Astrocyte of the cerebellum (primary cell): Measurements from ENCODE around the gene SETD1B.

ENCODE experiments used
- DNase-seq: peaks from one replicate; pipeline ENCODE4 v3.0.0-alpha.2; 2011; ENCODE audit warnings: low read depth
- H3K4me3 ChIP-seq: 2 replicates; pipeline ENCODE4 v1.5.1; 2011; ENCODE audit warnings: mild to moderate bottlenecking, low read depth, low read length, moderate library complexity
- CTCF ChIP-seq: IDR thresholded peaks from 2 replicates; pipeline ENCODE4 v1.5.1; 2012; ENCODE audit warnings: low read length, low read depth, moderate library complexity, mild to moderate bottlenecking; ENCODE audit errors: missing control alignments
- in situ Hi-C: cut with HindIII; loops from 2 replicates; pipeline ENCODE4 v1.10.0; 2017; ENCODE audit warnings: low sequenced_read_pairs

The SETD1B gene

GRCh38 chr12:121796855-121797751, 6.7 kb upstream of the SETD1B start:
- H3K4me3 ChIP-seq = peak overlapping the region; percentile 46
- no peak for DNase-seq
- in situ Hi-C loops = no loop called here
- TF ChIP-seq CTCF = peak; percentile 23

- in situ Hi-C loops = no loop called here
- peak overlapping the region; percentile 46 for H3K4me3 ChIP-seq
- DNase-seq = no peak
- no peak for TF ChIP-seq CTCF
Observed at GRCh38 chr12:121797937-121798786, 5.6 kb upstream of the SETD1B start.

- DNase-seq = no peak
- TF ChIP-seq CTCF = no peak
- H3K4me3 ChIP-seq = peak overlapping the region; percentile 46
- in situ Hi-C loops = no loop called here
Observed at GRCh38 chr12:121798787-121799155, 5.0 kb upstream of the SETD1B start.

GRCh38 chr12:121799156-121799841, 4.5 kb upstream of the SETD1B start:
- TF ChIP-seq CTCF = no peak
- peak overlapping the region; percentile 46 for H3K4me3 ChIP-seq
- in situ Hi-C loops = no loop called here
- no peak for DNase-seq

GRCh38 chr12:121799842-121800693, 3.7 kb upstream of the SETD1B start:
- no peak for DNase-seq
- TF ChIP-seq CTCF = no peak
- H3K4me3 ChIP-seq = peak overlapping the region; percentile 46
- in situ Hi-C loops = no loop called here
